Activated CD4-positive, alpha-beta T cell treated with anti-CD3 and anti-CD28 coated beads for 36 hours (primary cell): Measurements from ENCODE around the gene SPATA13. TPM values are rescaled to one million over a fixed set of nuclear protein-coding genes. Genes with fewer than 3 reads are reported as not detected.
"Not testable (repeated sequence)": the region's sequence is repeated elsewhere in the genome, so short reads cannot be mapped to it uniquely, and the experiment has no call there.

Experiments
- ATAC-seq: fragments of 200-7000 bp; cut with Tn5 transposase; one replicate; pipeline ENCODE4 v1.10.0; 2021; ENCODE audit warnings: mild to moderate bottlenecking, moderate library complexity
- CTCF ChIA-PET: fragments of 350-600 bp; sonication (Branson Sonifier 250); formaldehyde crosslinking; loops from one replicate; lab custom pipeline; 2021; ENCODE audit warnings: antibody characterized with exemption; lab: Charles Lee
- POLR2A ChIA-PET: fragments of 350-600 bp; sonication (Branson Sonifier 250); formaldehyde crosslinking; loops from one replicate; lab custom pipeline; 2021; ENCODE audit warnings: antibody characterized with exemption, inconsistent platforms; lab: Charles Lee
- DNase-seq: peaks from one replicate; pipeline ENCODE4 v3.0.0-alpha.2; 2020
- H3K27ac Mint-ChIP-seq: one replicate; pipeline ENCODE4 v1.8.0; 2021; ENCODE audit warnings: mixed read lengths
- H3K27me3 Mint-ChIP-seq: one replicate; pipeline ENCODE4 v1.8.0; 2021; ENCODE audit warnings: mixed read lengths
- H3K36me3 Mint-ChIP-seq: one replicate; pipeline ENCODE4 v1.8.0; 2021; ENCODE audit warnings: low read depth, mixed read lengths
- H3K4me1 Mint-ChIP-seq: one replicate; pipeline ENCODE4 v1.8.0; 2021; ENCODE audit warnings: mixed read lengths
- H3K4me3 Mint-ChIP-seq: one replicate; pipeline ENCODE4 v1.8.0; 2021; ENCODE audit warnings: mild to moderate bottlenecking, moderate library complexity, mixed read lengths
- H3K9me3 Mint-ChIP-seq: one replicate; pipeline ENCODE4 v1.8.0; 2021; ENCODE audit warnings: low read depth, mixed read lengths
- intact Hi-C, 2 experiments: fragments of 100-400 bp; cut with DNase I in 1 of 2; cut with micrococcal nuclease in 1 of 2; formaldehyde crosslinking; loops; one replicate each; pipeline versions ENCODE4 v1.14.2 to v1.15.1; 2022 to 2024; cut with DNase I, micrococcal nuclease
- total RNA-seq, 2 experiments: library from RNA; stranded (reverse); gene quantifications; one replicate each; pipeline ENCODE4 v1.2.3, GENCODE V29; 2021

SPATA13 gene
- total RNA-seq = 10 to 100 TPM; 47.6 to 51.5 TPM

GRCh38 chr13:24160458-24161009 is at the start of gene SPATA13:
Gene SPATA13, plus strand, starts transcription at chr13:24160720. Its CDS starts 62,210 bp downstream, at chr13:24222930.
- Mint-ChIP-seq H3K27me3 (peaks cover 9% of the 10 kb centered on the region), H3K9me3 (no peaks in the 10 kb centered on the region), H3K4me3 (peak within 1 kb of the TSS; percentile 83), H3K27ac (no peak within 1 kb of the TSS), H3K4me1 (peaks cover 12% of the 10 kb centered on the region), H3K36me3 (no peaks in the 10 kb centered on the region)
- DNase-seq = peak; percentile 97
- peak; percentile 95 for ATAC-seq
- ChIA-PET POLR2A (interaction anchor here (0.5 to 1.2 kb wide), 4 partner anchors 17 to 114 kb away, joined by 3 read pairs; no protein-coding TSS in a partner anchor), CTCF (interaction anchor here (0.6 to 1.2 kb wide), 4 partner anchors 11 to 68 kb away, joined by 3 to 6 read pairs (median 4); no protein-coding TSS in a partner anchor)
- intact Hi-C loops = loop anchor here in 1 of 2 experiments (1.0 to 10.0 kb wide), 11 partner anchors 27 to 785 kb away; partner anchors contain the start of genes MIPEP and PARP4

GRCh38 chr13:24112791-24113190 is 47.7 kb upstream of the SPATA13 start:
- Mint-ChIP-seq H3K9me3 (no peaks in the 10 kb centered on the region), H3K4me1 (no peaks in the 10 kb centered on the region), H3K27ac (no peak overlapping the region), H3K4me3 (no peak overlapping the region), H3K36me3 (no peaks in the 10 kb centered on the region), H3K27me3 (peaks cover 15% of the 10 kb centered on the region)
- DNase-seq (no peak), ATAC-seq (no peak)
- CTCF ChIA-PET = interaction anchor here (0.6 to 1.1 kb wide), 2 partner anchors 15 to 1352 kb away, joined by 3 to 5 read pairs; no protein-coding TSS in a partner anchor
- POLR2A ChIA-PET = no interaction called here
- intact Hi-C loops = no loop called here

- H3K4me1 Mint-ChIP-seq = no peaks in the 10 kb centered on the region
- H3K9me3 Mint-ChIP-seq = no peaks in the 10 kb centered on the region
- no peak for DNase-seq
- ChIA-PET POLR2A (no interaction called here), CTCF (interaction anchor here (0.6 kb wide), 1 partner anchor 58 kb away, joined by 3 read pairs; no protein-coding TSS in a partner anchor)
- H3K4me3 Mint-ChIP-seq = no peak overlapping the region
- no peaks in the 10 kb centered on the region for H3K36me3 Mint-ChIP-seq
- H3K27me3 Mint-ChIP-seq = peaks cover 18% of the 10 kb centered on the region
- intact Hi-C loops = no loop called here
- no peak for ATAC-seq
- H3K27ac Mint-ChIP-seq = no peak overlapping the region
These were observed 44.8 kb upstream of the SPATA13 start for GRCh38 chr13:24115671-24116070.

DNA sequence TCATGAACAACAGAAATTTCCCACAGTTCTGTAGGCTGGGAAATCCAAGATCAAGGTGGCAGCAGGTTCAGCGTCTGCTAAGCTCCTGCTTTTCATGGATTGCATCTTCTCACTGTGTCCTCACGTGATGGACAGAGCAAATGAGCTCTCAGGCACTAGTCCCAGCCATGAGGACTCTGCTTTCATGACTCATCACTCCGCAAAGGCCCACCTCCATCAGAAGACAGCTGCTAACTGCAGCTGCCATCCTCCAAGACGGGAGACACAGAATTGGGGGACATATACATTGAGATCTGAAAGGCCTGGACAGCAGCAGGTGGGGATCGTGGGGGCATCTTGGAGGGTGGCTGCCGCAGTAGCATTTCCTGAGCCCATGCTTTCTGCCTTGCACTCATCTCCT is 44.4 kb upstream of the SPATA13 start:
- no peaks in the 10 kb centered on the region for H3K4me1 Mint-ChIP-seq
- CTCF ChIA-PET = interaction anchor here (0.6 kb wide), 1 partner anchor 57 kb away, joined by 3 read pairs; no protein-coding TSS in a partner anchor
- H3K4me3 Mint-ChIP-seq = no peak overlapping the region
- peaks cover 21% of the 10 kb centered on the region for H3K27me3 Mint-ChIP-seq
- ATAC-seq (no peak), DNase-seq (no peak)
- no peak overlapping the region for H3K27ac Mint-ChIP-seq
- intact Hi-C loops = no loop called here
- H3K36me3 Mint-ChIP-seq = no peaks in the 10 kb centered on the region
- no peaks in the 10 kb centered on the region for H3K9me3 Mint-ChIP-seq
- POLR2A ChIA-PET = no interaction called here

GRCh38 chr13:24118576-24118975 is 41.9 kb upstream of the SPATA13 start:
- intact Hi-C loops = no loop called here
- Mint-ChIP-seq H3K4me1 (peaks cover 14% of the 10 kb centered on the region), H3K9me3 (no peaks in the 10 kb centered on the region), H3K4me3 (no peak overlapping the region), H3K36me3 (no peaks in the 10 kb centered on the region), H3K27me3 (peaks cover 24% of the 10 kb centered on the region), H3K27ac (no peak overlapping the region)
- DNase-seq = no peak
- ChIA-PET CTCF (no interaction called here), POLR2A (no interaction called here)
- no peak for ATAC-seq

DNA sequence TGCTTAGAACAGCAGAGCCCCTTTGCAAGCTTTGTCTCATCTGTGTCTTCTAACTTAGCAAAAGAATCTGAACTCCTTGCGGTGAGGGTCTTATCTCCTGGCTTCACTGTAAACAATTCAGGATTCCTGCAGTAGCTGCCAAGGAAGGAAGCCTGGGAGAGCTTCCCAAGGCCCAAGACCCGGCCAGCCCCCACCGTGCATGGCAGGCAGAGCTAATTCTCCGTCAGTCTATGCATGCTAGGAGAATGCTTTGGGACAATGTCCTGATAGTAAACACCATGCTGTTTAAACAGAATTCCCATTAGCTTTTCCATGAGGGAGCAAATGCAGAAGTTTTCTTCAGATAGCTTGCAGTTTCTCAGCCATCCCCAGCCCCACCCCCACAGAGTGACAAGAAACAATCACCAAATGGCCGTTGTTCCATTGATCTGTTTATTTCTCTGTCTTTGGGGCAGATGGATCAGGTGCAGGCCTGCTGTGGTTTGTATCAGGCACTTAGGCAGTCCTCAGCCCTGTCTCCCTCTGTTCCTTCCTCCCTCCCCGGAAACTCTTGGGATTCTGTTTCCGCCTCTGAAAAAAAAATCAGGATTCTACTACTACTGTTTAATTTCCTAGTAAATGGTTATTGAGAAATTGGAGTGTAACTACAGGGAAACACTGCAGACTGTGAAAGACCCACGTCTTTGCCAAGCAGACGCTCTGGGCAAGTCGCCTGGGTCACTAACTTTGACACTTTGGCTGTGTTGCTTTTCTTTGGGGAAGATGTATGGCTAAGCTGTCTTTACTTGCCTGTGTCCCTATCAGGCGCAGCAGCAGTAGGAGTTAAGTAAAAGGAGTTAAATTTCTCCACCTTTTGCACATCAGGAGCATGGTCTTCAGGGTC is 40.7 kb upstream of the SPATA13 start:
- ChIA-PET CTCF (interaction anchor here (1.1 to 1.2 kb wide), 2 partner anchors 99 to 109 kb away, joined by 3 read pairs; no protein-coding TSS in a partner anchor), POLR2A (no interaction called here)
- Mint-ChIP-seq H3K4me3 (no peak overlapping the region), H3K36me3 (no peaks in the 10 kb centered on the region), H3K27me3 (peaks cover 23% of the 10 kb centered on the region), H3K4me1 (peaks cover 14% of the 10 kb centered on the region), H3K27ac (no peak overlapping the region), H3K9me3 (no peaks in the 10 kb centered on the region)
- DNase-seq (no peak), ATAC-seq (no peak)
- intact Hi-C loops = no loop called here

DNA sequence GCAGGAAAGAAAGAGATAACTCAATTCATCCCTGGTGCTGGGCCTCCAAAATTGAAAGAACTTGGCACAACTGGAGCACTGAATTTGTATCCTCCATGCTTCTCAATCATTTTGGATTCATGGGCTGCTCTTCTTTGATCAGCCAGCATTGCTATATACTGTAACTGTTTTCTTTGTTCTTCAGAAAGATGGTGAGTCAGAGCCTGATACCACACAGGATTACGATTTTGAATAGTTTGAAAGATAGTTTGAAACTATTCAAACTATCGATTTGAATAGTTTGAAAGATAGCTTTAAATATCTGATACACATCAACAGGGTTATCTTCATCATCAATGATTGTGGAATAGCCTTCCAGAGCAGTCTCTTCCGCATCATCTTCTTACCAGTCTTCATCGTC is 38.5 kb upstream of the SPATA13 start:
- peak; percentile 91 for ATAC-seq
- POLR2A ChIA-PET, H3K36me3 Mint-ChIP-seq, H3K4me3 Mint-ChIP-seq, H3K9me3 Mint-ChIP-seq, H3K27ac Mint-ChIP-seq, DNase-seq, CTCF ChIA-PET: not testable (repeated sequence)
- peaks cover 16% of the 10 kb centered on the region for H3K4me1 Mint-ChIP-seq
- peaks cover 30% of the 10 kb centered on the region for H3K27me3 Mint-ChIP-seq
- intact Hi-C loops = loop anchor here in 1 of 2 experiments (2.0 kb wide), 1 partner anchor 39 kb away; the partner anchor contains the start of gene SPATA13

DNA sequence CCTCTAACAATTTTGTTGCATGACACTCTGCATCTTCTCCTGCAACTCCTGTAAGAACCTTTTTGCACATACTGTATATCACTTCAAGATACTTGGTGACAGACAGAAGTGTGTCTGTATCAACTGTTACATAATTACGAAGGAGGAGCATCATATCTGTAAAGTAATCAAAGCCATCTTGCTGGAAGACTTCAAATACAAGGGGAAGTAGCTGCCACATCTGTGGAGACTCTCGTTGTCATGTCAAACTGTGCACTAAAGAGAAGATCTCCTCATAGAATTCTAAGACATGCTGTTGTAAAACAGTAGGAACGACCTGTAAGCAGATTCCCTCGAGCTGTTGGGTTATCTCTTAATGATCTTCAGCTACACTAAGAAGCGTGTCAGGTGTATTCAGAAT is 38.0 kb upstream of the SPATA13 start:
- peaks cover 18% of the 10 kb centered on the region for H3K4me1 Mint-ChIP-seq
- intact Hi-C loops = loop anchor here in 1 of 2 experiments (2.0 kb wide), 1 partner anchor 38 kb away; the partner anchor contains the start of gene SPATA13
- ATAC-seq (no peak), DNase-seq (no peak)
- H3K27me3 Mint-ChIP-seq = peaks cover 28% of the 10 kb centered on the region
- no peaks in the 10 kb centered on the region for H3K36me3 Mint-ChIP-seq
- H3K27ac Mint-ChIP-seq = no peak overlapping the region
- ChIA-PET POLR2A (no interaction called here), CTCF (interaction anchor here (0.6 kb wide), 1 partner anchor 201 kb away, joined by 3 read pairs; no protein-coding TSS in a partner anchor)
- no peak overlapping the region for H3K4me3 Mint-ChIP-seq
- no peaks in the 10 kb centered on the region for H3K9me3 Mint-ChIP-seq

DNA sequence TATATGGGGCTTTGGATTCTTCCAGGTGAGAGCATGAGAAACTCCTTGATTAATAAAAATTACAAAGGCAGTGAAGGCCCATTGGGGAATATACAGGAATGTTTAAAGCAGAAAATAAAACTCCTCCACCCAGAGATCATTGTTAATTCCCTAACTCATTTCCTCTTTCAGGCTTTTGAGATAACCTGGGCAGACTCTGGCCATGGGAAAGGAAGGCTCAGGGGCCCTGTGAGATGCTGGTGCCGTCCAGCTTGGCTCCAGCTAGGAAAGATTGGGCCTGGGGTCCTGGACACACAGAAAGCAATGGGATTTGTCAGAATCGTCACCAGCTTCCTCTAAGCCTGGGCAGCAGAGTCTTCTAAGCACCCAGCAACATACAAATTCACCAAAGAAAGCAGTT is 36.8 kb upstream of the SPATA13 start:
- Mint-ChIP-seq H3K27me3 (peaks cover 25% of the 10 kb centered on the region), H3K4me3 (no peak overlapping the region), H3K9me3 (no peaks in the 10 kb centered on the region), H3K4me1 (peaks cover 20% of the 10 kb centered on the region), H3K36me3 (no peaks in the 10 kb centered on the region), H3K27ac (no peak overlapping the region)
- DNase-seq (no peak), ATAC-seq (no peak)
- POLR2A ChIA-PET = no interaction called here
- intact Hi-C loops = loop anchor here in 1 of 2 experiments (2.0 kb wide), 1 partner anchor 37 kb away; the partner anchor contains the start of gene SPATA13
- CTCF ChIA-PET = interaction anchor here (1.1 kb wide), 1 partner anchor 57 kb away, joined by 4 read pairs; no protein-coding TSS in a partner anchor

GRCh38 chr13:24124789-24125476 is 35.6 kb upstream of the SPATA13 start:
- no peaks in the 10 kb centered on the region for H3K9me3 Mint-ChIP-seq
- DNase-seq = no peak
- peaks cover 25% of the 10 kb centered on the region for H3K27me3 Mint-ChIP-seq
- intact Hi-C loops = no loop called here
- POLR2A ChIA-PET = interaction anchor here (0.5 kb wide), 1 partner anchor 950 kb away, joined by 3 read pairs; no protein-coding TSS in a partner anchor
- ATAC-seq = no peak
- no peaks in the 10 kb centered on the region for H3K36me3 Mint-ChIP-seq
- no peak overlapping the region for H3K4me3 Mint-ChIP-seq
- CTCF ChIA-PET = interaction anchor here (1.1 kb wide), 1 partner anchor 58 kb away, joined by 4 read pairs; no protein-coding TSS in a partner anchor
- no peak overlapping the region for H3K27ac Mint-ChIP-seq
- peaks cover 20% of the 10 kb centered on the region for H3K4me1 Mint-ChIP-seq
